Retinal pigment epithelial cell (primary cell): ENCODE measurements around the gene DUS1L.

Source experiments
- DNase-seq: peaks from one replicate; pipeline ENCODE4 v3.0.0-alpha.2; 2010; ENCODE audit warnings: low read depth
- H3K4me3 ChIP-seq: 2 replicates; pipeline ENCODE4 v1.5.1; 2011; ENCODE audit warnings: mild to moderate bottlenecking, low read length, control low read depth, moderate library complexity
- TF ChIP-seq, protein P1 (sequence below): conservative IDR thresholded peaks from 2 replicates; pipeline ENCODE4 v1.5.1; 2011; ENCODE audit warnings: low read depth, low read length, control low read depth, inconsistent platforms

Gene DUS1L

DNA sequence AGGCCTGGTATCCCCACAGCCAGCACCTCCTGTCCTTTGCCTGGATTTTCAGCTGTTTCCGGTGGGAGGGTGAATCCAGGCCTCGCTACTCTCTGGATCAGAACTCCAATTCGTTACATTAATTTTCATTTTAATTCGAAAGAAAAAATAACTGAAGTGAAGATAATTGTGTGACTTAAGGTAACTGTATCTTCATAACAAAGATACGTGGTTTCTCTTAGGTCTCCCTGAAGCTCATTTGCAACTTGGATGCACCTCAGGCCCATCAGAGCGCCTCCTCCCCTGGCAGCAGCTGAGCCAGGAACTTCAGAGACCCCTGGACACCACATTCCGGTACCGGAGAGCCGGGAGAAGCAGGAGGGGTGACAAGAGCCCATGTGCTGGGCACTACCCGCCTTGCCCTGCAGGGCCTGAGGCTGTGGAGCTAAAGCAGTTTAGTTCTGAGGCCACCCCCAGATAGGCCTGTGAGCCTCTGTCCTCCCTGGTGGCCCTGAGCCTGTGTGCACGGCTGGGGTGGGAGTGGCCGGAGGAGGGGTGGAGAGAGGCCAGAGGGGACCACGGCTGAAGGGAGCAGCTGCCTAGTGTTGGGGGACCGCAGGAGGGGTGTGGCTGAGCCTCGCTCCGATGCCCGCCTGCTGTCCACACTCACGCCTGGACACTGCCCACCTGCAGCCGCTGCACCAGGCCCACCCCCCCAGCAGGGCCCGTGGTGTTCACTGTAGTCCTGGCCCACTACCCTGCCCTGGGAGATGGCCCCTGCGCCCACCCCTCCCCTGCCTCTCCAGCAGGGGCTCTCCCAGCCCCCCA is 11.4 kb upstream of the DUS1L start:
- TF ChIP-seq, protein P1, sequence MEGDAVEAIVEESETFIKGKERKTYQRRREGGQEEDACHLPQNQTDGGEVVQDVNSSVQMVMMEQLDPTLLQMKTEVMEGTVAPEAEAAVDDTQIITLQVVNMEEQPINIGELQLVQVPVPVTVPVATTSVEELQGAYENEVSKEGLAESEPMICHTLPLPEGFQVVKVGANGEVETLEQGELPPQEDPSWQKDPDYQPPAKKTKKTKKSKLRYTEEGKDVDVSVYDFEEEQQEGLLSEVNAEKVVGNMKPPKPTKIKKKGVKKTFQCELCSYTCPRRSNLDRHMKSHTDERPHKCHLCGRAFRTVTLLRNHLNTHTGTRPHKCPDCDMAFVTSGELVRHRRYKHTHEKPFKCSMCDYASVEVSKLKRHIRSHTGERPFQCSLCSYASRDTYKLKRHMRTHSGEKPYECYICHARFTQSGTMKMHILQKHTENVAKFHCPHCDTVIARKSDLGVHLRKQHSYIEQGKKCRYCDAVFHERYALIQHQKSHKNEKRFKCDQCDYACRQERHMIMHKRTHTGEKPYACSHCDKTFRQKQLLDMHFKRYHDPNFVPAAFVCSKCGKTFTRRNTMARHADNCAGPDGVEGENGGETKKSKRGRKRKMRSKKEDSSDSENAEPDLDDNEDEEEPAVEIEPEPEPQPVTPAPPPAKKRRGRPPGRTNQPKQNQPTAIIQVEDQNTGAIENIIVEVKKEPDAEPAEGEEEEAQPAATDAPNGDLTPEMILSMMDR: no peak
- DNase-seq: no peak
- no peak overlapping the region for H3K4me3 ChIP-seq

DNA sequence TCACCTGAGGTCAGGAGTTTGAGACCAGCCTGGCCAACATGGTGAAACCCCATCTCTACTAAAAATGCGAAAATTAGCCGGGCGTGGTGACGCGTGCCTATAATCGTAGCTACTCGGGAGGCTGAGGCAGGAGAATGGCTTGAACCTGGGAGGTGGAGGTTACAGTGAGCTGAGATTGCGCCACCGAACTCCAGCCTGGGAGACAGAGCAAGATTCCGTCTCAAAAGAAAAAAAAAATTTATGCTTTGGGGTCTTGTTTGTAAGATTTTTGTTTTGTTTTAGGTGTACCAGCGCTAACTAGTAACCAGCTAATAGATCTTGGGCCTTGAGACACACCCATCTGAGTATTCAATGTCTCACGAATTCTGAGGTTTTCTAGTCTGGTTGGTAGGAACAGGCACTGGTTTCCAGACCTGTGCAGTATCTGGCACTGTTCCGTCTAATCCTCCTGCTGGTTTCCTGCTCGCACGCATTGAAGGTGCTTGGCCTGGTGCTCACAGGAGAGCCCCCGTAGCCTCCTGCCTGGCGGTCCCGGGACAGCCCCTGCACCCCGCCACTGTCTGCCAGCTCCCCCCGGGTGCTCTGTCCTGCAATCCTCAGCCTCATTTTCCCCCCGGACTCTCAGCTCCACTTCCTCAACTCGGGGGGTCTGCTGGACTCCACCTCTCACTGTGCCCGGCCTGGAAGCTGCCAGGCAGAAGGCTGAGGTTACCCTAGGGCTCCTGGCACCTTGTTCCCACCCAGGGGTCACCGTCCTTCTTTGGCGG is 10.6 kb upstream of the DUS1L start:
- DNase-seq: no peak
- TF ChIP-seq, protein P1: no peak
- H3K4me3 ChIP-seq: no peak overlapping the region

DNA sequence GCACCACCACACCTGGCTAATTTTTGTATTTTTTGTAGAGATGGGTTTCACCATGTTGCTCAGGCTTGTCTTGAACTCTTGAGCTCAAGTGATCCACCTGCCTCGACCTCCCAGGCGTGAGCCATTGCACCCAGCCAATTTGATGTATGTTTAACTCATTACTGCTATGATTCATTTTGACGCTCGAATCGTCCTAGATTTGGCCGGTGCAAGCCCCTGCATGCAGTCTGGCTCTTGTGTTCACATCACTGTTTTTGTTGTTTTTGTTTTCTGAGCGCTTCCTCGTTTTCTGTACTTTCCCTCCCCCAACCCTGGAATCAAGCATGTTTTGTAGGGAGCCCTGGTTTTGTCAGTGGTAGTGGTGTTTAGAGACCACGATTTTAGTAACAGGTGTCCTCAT is 7.8 kb upstream of the DUS1L start:
- TF ChIP-seq, protein P1: no peak
- DNase-seq: no peak
- no peak overlapping the region for H3K4me3 ChIP-seq

DNA sequence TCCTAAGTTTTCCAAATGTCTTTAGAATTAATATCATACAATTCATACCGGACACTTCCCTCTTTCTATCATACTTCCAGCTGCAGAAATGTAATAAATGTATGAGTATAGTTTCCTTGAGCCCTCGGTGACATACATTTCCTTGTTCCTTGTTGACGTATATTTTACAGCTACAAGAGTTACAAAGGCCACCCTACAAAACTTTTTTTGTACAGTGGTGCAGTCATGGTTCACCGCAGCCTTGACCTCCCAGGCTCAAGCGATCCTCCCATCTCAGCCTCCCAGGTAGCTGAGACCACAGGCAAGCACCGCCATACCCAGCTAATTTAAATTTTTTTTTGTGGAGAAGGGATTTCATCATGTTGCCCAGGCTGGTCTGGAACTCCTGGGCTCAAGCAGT is 7.2 kb upstream of the DUS1L start:
- DNase-seq: no peak
- H3K4me3 ChIP-seq: no peak overlapping the region
- TF ChIP-seq, protein P1: no peak

DNA sequence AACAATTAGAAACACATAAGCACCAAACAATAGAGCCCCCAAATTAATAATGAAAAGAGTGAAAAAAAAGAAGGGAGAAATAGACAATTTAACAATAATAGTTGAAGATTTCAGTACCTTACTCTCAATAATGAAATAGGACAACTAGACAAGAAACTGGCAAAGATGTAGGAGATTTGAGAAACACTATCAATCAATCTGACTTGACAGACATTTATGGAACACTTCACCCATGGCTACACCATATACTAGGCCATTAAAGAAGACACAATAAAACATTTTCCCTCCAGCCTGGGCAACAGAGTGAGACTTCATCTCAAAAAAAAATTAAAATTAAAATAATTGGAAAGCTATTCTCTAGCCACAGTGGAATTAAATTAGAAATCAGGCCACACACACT is 5.0 kb upstream of the DUS1L start:
- TF ChIP-seq, protein P1: no peak
- no peak overlapping the region for H3K4me3 ChIP-seq
- DNase-seq: no peak

DNA sequence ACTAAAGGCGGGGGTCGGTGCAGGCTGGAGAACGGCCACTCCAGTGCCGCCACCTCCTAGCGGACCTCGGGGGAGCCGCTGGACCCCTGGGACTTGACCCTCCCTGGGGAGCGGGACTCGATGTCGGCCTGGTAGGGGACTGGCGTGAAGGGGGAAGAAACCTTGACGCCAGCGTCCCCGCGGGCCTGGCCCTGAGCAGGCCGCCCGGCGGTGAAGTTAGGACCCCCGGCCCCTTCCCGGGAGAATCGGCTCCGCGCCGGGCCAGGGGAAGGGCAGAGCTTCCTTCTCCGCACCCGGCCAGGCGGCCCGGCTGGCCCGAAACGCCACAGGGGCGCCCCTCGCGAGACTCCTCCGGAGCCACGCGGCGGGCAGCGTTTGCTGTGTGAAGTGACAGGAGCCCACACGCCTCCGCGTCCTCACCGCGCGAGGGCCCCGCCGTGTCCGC is 389 bp downstream of the DUS1L start:
- TF ChIP-seq, protein P1: no peak
- no peak for DNase-seq
- H3K4me3 ChIP-seq: peak overlapping the region; percentile 67
